HEK293 (cell line): ENCODE measurements around the gene SLC22A17.

ENCODE experiments used
- BCL6B ChIP-seq: fragments of 450-650 bp; formaldehyde crosslinking; IDR thresholded peaks from 2 replicates; pipeline ENCODE4 v1.5.1; 2017; ENCODE audit warnings: missing biosample characterization, missing genetic modification characterization
- GLIS1 ChIP-seq: fragments of 450-650 bp; formaldehyde crosslinking; IDR thresholded peaks from 2 replicates; pipeline ENCODE4 v1.5.1; 2016; ENCODE audit warnings: missing biosample characterization, missing genetic modification characterization
- HOXA7 ChIP-seq: sonication (generic); formaldehyde crosslinking; IDR thresholded peaks from 2 replicates; pipeline ENCODE4 v1.8.1; 2022; ENCODE audit warnings: missing genetic modification reagents, borderline replicate concordance
- KLF10 ChIP-seq: fragments of 450-650 bp; IDR thresholded peaks from 2 replicates; pipeline ENCODE4 v1.5.1; 2018; ENCODE audit warnings: missing biosample characterization, mild to moderate bottlenecking, missing genetic modification characterization
- SCRT2 ChIP-seq: fragments of 450-650 bp; formaldehyde crosslinking; IDR thresholded peaks from 2 replicates; pipeline ENCODE4 v1.5.1; 2016; ENCODE audit warnings: missing biosample characterization, missing genetic modification characterization
- SP3 ChIP-seq: fragments of 450-650 bp; formaldehyde crosslinking; IDR thresholded peaks from 2 replicates; pipeline ENCODE4 v1.5.1; 2016; ENCODE audit warnings: missing biosample characterization, missing genetic modification characterization
- TRIM28 ChIP-seq: IDR thresholded peaks from 2 replicates; pipeline ENCODE4 v1.6.1; 2011; ENCODE audit warnings: low read length, control low read depth, borderline replicate concordance
- ZBTB49 ChIP-seq: fragments of 450-650 bp; formaldehyde crosslinking; IDR thresholded peaks from 2 replicates; pipeline ENCODE4 v1.5.1; 2016; ENCODE audit warnings: missing biosample characterization, missing genetic modification characterization, low read depth
- ZBTB7A ChIP-seq: fragments of 450-650 bp; formaldehyde crosslinking; IDR thresholded peaks from 2 replicates; pipeline ENCODE4 v1.5.1; 2016; ENCODE audit warnings: low read depth, missing biosample characterization, missing genetic modification characterization
- ZFP69B ChIP-seq: fragments of 450-650 bp; formaldehyde crosslinking; IDR thresholded peaks from 2 replicates; pipeline ENCODE4 v1.5.1; 2016; ENCODE audit warnings: missing biosample characterization, missing genetic modification characterization
- ZNF239 ChIP-seq: fragments of 450-650 bp; formaldehyde crosslinking; IDR thresholded peaks from 2 replicates; pipeline ENCODE4 v1.5.1; 2016; ENCODE audit warnings: missing biosample characterization, missing genetic modification characterization
- ZNF24 ChIP-seq: fragments of 450-650 bp; formaldehyde crosslinking; IDR thresholded peaks from 2 replicates; pipeline ENCODE4 v1.5.1; 2016; ENCODE audit warnings: missing biosample characterization, missing genetic modification characterization
- ZNF280D ChIP-seq: fragments of 450-650 bp; formaldehyde crosslinking; IDR thresholded peaks from 2 replicates; pipeline ENCODE4 v1.5.1; 2016; ENCODE audit warnings: missing biosample characterization, missing genetic modification characterization
- ZNF335 ChIP-seq: fragments of 450-650 bp; formaldehyde crosslinking; conservative IDR thresholded peaks from 2 replicates; pipeline ENCODE4 v1.5.1; 2016; ENCODE audit warnings: missing biosample characterization, missing genetic modification characterization
- ZNF394 ChIP-seq: fragments of 450-650 bp; formaldehyde crosslinking; IDR thresholded peaks from 2 replicates; pipeline ENCODE4 v1.5.1; 2016; ENCODE audit warnings: missing biosample characterization, missing genetic modification characterization, mild to moderate bottlenecking, moderate library complexity, borderline replicate concordance
- ZNF473 ChIP-seq: fragments of 450-650 bp; formaldehyde crosslinking; IDR thresholded peaks from 2 replicates; pipeline ENCODE4 v1.5.1; 2017; ENCODE audit warnings: missing biosample characterization, missing genetic modification characterization
- ZNF513 ChIP-seq: fragments of 450-650 bp; IDR thresholded peaks from 2 replicates; pipeline ENCODE4 v1.5.1; 2018; ENCODE audit warnings: missing biosample characterization, missing genetic modification characterization
- ZNF518A ChIP-seq: fragments of 450-650 bp; formaldehyde crosslinking; conservative IDR thresholded peaks from 2 replicates; pipeline ENCODE4 v1.5.1; 2016; ENCODE audit warnings: low read depth, missing biosample characterization, missing genetic modification characterization
- ZNF544 ChIP-seq: fragments of 450-650 bp; formaldehyde crosslinking; IDR thresholded peaks from 2 replicates; pipeline ENCODE4 v1.5.0; 2017; ENCODE audit warnings: missing biosample characterization, missing genetic modification characterization
- ZNF571 ChIP-seq: fragments of 450-650 bp; formaldehyde crosslinking; IDR thresholded peaks from 2 replicates; pipeline ENCODE4 v1.5.0; 2017; ENCODE audit warnings: missing biosample characterization, missing genetic modification characterization
- ZNF580 ChIP-seq: fragments of 450-650 bp; formaldehyde crosslinking; IDR thresholded peaks from 2 replicates; pipeline ENCODE4 v1.5.1; 2016; ENCODE audit warnings: missing biosample characterization, missing genetic modification characterization
- ZNF624 ChIP-seq: fragments of 450-650 bp; formaldehyde crosslinking; IDR thresholded peaks from 2 replicates; pipeline ENCODE4 v1.5.1; 2017; ENCODE audit warnings: missing biosample characterization, missing genetic modification characterization
- ZNF629 ChIP-seq: fragments of 450-650 bp; formaldehyde crosslinking; IDR thresholded peaks from 2 replicates; pipeline ENCODE4 v1.5.1; 2017; ENCODE audit warnings: missing biosample characterization, missing genetic modification characterization
- ZNF654 ChIP-seq: fragments of 450-650 bp; formaldehyde crosslinking; IDR thresholded peaks from 2 replicates; pipeline ENCODE4 v1.5.1; 2016; ENCODE audit warnings: low read depth, missing biosample characterization, missing genetic modification characterization
- ZNF677 ChIP-seq: fragments of 450-650 bp; IDR thresholded peaks from 2 replicates; pipeline ENCODE4 v1.5.0; 2018; ENCODE audit warnings: missing biosample characterization, mild to moderate bottlenecking, missing genetic modification characterization, moderate library complexity
- ZNF707 ChIP-seq: fragments of 450-650 bp; formaldehyde crosslinking; IDR thresholded peaks from 2 replicates; pipeline ENCODE4 v1.5.1; 2016; ENCODE audit warnings: missing biosample characterization, missing genetic modification characterization

The SLC22A17 gene

GRCh38 chr14:23302290-23303225, 50.1 kb downstream of the SLC22A17 start, which contains the start of gene PPP1R3E (continued):
- TF ChIP-seq BCL6B (no peak), KLF10 (tag by site-specific recombination) (no peak), TRIM28 (no peak), ZNF513 (tag by site-specific recombination) (no peak; the same call in 1 of the 2 replicates), SP3 (tag by site-specific recombination) (peak; percentile 63), ZBTB49 (tag by site-specific recombination) (no peak), GLIS1 (peak; percentile 15; the same call in 1 of the 2 replicates), ZNF335 (peak; percentile 56), ZNF629 (0 out of 2 replicates have a peak, but pooled peaks have one; percentile 13), ZNF394 (tag by site-specific recombination) (no peak), SCRT2 (tag by site-specific recombination) (peak; percentile 99), ZNF707 (tag by site-specific recombination) (no peak), ZNF24 (tag by site-specific recombination) (no peak), ZBTB7A (tag by site-specific recombination) (no peak), ZNF677 (tag by site-specific recombination) (no peak), ZNF473 (tag by site-specific recombination) (no peak), ZNF239 (tag by site-specific recombination) (no peak), ZNF571 (no peak), ZNF624 (tag by site-specific recombination) (no peak), ZNF280D (tag by site-specific recombination) (no peak), ZNF544 (tag by site-specific recombination) (no peak), HOXA7 (CRISPR knock-in tag) (no peak), ZFP69B (tag by site-specific recombination) (no peak), ZNF654 (tag by site-specific recombination) (no peak), ZNF518A (no peak), ZNF580 (tag by site-specific recombination) (no peak)
